ENCODE results near the gene TBXA2R.
"Not testable (repeated sequence)": the region's sequence is repeated elsewhere in the genome, so short reads cannot be mapped to it uniquely, and the experiment has no call there.

Gene TBXA2R

DNA sequence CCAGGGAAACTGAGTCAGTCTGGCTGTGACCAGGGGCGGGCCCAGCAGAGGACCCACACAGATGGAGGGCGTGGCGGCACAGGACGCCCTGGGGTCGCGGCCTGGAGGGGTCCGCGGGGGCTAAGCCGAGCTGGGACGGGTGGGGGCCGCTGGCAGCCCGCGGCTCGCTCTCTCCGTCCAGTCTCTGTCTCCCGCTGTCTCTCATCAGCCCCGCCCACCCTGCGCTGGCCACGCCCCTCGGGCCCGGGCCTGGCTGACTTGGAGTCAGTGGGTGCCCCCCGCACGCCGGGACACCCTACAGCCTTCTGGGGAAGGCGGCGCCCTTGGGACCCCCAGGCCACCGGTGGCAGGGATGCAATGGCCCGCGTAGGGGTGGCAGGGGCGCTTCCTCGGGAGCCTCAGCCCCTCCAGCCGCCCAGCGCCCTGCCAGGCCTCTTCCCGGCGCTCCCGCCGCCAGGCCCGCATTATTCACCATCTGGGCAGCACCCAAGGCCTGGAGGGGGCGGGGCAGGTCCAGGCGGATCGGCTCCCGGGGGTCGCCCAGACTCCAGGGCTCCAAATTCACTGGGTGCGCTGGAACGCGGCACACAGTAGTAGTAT lies at the start of gene TBXA2R:
TBXA2R (minus strand) TSS at position 186 of the 600 bp plus-strand sequence. CDS start 6,241 bp downstream, outside the sequence.
- peak; percentile 71 for DNase-seq (ENCODE audit: low read depth)

DNA sequence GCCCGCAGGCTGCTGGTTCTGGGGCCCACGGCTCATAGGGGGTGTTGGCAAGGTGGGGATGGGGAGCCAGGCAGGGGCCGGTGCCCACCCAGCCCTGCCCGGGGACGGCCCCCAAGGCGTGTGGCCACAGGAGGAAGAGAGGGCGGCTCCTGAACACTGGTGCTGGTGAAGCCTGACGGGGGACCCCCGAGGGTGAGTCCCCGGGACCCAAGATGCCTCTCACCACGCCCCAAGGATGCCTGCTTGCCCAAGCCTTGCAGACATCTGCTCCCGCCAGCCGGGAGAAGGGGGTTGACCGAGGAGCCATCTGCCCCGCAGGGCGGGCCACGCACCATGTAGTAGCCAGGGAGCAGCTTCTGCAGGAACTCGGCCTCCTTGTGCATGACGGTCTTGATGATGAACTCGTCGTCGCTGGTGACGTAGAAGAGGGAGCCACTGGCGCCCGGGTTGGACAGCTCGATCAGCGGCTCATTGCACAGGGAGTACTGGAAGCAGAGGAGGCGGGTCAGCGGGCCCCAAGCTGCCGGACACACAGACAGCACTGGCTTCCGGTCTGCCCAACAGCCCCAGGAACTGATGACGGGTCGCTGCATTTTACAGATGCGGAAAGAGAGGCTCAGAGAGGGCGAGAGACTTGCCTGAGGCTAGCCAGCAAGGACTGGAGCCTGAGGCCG lies 49.5 kb upstream of the TBXA2R start:
- no peak for DNase-seq (ENCODE audit: low read depth)

DNA sequence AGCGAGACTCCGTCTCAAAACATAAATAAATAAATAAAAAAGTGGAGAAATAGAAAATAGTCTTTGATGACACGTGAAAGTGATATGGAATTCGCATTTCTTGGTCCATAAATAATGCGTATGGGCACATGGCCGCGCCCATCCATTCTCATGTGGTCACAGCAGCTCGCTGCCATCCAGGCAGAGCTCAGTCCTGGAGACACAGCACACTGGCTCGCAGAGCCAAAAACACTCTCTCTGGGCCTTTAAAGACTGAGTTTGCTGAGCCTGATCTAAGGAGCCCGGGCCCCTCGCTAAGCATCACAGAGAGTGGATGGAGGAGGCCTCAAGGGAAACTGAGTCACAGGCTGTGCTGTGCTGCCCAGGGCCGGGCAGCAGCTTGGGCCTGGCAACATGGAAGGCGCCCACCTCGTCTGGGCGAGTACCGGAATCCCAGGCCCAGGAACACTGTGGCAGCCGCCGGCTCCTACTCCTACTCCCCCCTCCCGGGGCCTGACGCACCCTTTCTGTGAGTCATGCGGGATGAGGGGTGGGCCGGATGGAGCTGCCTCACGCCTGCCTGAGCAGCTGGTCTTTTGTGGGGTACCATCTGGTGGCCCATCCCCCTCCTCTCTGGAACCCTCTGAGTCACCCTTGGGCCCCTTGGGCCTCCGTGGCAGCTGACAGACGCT lies 48.9 kb upstream of the TBXA2R start:
- DNase-seq (ENCODE audit: low read depth), result no peak

DNA sequence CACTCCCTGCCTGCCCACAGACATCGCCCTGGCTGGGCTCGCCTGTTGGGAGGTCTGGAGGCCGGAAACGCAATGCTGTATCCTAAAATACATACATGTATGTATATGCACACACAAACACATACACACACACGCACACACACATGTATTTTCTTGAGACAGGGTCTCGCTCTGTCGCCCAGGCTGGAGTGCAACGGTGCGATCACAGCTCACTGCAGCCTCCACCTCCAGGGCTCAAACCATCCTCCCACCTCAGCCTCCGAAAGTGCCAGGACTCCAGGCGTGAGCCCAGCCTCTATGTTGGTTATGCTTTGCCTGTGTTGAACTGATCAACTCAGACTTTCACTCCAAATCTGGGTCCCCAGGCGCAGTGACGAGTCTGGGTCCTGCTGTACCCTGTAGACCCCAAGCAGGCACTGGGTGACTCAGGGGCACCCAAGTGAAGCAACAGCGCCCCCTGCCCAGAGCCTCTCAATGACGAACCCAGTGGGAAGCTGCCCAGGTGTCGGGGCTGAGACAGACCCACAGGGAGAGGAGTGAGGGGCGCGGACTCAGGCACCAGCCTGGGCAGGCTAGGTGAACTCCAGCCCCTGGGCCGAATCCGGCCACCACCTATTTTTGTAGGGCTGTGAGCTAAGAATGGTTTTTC lies 47.3 kb upstream of the TBXA2R start:
- no peak for DNase-seq (ENCODE audit: low read depth)

DNA sequence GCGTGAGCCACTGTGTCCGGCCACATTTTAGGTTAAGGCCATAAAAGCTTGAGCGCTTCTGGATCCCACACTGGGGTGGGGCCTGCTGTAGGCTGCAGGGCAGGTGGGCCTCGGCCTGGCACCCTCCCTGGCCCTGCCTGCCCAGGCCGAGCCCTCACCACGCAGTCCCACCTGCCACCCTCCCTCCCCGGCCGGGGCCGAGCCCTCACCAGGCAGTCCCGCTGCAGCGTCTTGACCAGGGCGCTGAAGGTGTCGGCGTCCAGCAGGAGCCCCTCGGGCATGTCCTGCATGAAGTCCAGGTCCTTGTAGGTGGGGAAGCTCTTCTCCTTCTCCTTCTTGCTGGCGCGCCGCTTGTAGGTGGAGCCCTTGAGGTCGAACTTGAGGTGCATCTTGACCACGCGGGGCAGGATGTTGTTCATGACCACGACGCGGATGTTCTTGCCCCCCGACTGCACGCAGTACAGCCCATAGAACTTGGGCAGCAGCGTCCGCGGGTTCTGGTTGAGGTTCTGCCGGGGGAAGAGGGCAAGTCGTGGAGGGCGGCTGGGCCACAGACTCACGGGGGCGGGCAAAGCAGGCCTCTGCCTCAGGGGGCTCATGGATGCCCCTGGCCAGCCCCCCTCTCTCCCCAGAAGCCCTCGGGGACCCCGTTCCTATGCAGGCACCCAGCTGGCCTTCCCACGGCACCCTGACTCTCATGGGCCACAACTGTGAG lies 46.6 kb upstream of the TBXA2R start:
- no peak for DNase-seq (ENCODE audit: low read depth)

- DNase-seq (ENCODE audit: low read depth), result no peak
These were observed 45.7 kb upstream of the TBXA2R start for GRCh38 chr19:3652422-3652821.

DNA sequence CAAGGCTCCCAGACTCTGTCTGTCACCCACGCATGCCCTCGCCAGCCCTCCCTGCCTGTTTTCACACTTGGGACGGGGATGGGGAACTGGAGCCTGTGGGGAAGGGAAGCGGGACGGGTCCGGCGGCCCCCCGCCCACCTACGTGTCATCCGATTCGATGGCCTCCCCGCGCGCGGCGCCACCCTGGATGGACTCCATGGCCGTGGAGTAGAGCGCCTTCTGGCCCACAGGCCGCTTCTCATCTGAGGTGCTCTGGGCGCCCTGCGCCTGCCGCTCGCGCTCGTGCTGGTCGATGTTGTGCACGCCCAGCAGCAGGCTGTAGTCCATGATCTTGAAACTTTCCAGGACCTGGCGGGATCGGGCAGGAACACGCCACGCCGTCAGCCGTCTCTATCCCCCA lies 45.0 kb upstream of the TBXA2R start:
- DNase-seq (ENCODE audit: low read depth), result no peak

DNA sequence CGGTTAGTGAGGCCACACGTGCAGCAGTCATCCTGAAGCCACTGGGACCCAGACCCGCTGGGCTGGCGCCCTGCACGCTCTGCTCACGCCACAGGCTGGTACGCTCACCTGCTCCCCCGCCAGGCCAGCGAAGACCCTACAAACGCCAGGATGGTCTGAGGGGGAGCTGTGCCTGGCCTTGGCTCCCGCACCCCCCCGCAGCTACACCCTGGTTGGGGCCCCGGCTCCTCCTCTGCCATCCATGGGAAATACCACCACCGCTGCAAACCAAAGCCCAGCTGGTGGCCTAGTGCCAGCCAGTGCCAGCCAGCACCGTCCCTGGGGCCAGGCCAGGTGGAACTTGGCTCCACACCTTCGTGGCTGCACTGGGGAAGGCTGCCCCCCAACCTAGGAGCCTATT lies 43.2 kb upstream of the TBXA2R start:
- no peak for DNase-seq (ENCODE audit: low read depth)

DNA sequence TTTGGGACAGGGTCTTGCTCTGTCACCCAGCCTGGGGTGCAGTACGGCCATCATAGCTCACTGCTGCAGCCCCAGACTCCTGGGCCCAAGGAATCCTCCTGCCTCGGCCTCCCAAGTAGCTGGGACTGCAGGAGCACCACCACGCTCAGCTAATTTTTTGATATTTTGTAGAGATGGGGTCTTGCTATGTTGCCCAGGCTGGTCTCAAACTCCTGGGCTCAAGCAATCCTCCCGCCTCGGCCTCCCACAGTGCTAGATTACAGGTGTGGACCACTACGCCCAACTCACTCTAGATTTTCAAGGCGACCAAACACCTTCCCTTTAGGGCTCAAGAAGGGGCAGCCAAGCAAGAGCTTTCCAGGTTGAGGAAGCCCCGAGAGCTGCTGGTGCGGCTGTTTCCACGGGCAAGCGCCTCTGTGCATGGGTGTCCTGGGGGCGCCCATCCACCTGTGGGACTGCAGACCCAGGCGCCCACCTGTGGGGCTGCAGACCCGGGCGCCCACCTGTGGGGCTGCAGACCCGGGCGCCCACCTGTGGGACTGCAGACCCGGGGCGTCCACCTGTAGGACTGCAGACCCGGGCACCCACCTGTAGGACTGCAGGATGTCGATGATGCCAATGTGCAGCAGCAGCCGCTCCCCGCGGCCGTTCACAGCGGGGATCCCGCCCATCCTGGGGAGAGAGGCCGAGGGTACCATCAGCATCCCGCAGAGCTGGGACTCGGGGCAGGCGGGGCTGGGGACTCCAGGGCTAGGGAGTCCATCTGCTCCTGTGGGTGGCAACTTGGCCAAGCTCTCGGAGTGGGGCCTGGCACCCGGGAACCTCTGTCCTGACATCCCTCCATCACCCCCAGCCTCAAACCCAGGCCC lies 41.6 kb upstream of the TBXA2R start:
- no peak for DNase-seq (ENCODE audit: low read depth)

GRCh38 chr19:3647102-3647501 lies 40.4 kb upstream of the TBXA2R start:
- DNase-seq (ENCODE audit: low read depth), result not testable (repeated sequence)

DNA sequence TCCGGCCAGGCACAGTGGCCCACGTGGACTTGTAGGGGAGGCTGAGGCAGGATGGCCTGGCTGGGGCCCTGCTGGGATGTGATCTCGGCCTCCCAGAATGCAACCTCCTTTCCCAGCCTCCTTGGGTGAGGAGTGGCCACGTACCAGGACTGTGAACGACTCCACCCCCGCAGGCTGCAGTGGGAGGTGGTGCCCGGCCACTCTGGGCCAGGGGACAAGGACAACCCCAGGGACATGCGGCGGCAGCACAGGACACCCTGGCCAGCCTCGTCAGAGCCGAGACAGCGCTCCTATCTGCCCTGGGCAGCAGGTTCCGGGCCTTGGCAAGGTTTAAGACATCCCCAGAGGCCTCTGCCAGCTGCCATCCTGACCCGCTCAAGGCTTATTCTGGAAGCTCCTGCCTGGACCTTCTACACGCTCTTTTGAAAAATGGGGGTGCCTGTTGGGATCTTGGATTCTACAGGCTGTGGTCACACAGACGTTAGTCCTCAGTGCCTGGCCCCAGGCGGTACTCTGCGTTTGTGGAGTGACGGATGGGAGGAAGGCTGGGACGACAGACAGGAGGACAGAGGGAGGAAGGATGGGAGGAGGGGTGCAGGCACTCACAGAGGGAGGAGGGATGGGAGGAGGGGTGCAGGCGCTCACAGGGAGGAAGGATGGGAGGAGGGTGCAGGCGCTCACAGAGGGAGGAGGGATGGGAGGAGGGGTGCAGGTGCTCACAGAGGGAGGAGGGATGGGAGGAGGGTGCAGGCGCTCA lies 39.8 kb upstream of the TBXA2R start:
- no peak for DNase-seq (ENCODE audit: low read depth)

DNA sequence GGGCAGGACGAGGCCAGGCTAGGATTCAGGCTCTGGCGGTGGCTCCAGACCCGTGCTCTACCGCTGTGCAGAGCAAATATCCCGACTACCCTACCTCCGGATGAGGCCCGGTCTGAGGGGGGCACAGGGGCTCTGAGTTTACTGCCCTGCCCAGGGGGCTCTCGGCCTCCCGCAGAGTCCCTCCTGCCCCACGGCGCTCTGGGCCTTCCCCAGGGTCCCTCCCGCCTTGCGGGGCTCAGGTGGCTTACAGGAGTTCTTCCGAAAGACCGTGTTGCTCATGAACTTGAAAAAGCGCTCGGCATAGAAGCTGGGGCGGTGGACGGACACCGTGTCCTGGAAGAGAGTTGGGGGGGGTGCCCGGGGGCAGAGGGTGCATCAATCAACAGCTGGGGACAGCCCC lies 39.1 kb upstream of the TBXA2R start:
- DNase-seq (ENCODE audit: low read depth), result no peak

DNA sequence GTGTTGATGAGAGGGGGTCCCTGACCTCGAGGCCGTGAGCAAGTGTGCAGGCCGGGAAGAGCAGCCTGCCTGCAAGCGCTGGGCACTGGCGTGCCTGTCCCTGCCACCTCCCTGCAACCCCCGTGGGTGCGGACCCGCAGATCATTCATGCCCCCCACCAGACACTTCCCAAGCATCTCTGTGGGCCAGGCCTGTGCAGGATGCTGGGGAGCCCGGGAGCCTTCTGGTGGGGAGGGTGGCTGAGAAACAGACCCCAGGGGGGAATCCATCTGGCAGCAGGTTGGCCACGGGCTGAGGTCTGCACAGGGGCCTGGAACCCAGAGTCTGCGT lies 38.4 kb upstream of the TBXA2R start:
- no peak for DNase-seq (ENCODE audit: low read depth)

GRCh38 chr19:3644351-3645066 lies 37.8 kb upstream of the TBXA2R start:
- no peak for DNase-seq (ENCODE audit: low read depth)

DNA sequence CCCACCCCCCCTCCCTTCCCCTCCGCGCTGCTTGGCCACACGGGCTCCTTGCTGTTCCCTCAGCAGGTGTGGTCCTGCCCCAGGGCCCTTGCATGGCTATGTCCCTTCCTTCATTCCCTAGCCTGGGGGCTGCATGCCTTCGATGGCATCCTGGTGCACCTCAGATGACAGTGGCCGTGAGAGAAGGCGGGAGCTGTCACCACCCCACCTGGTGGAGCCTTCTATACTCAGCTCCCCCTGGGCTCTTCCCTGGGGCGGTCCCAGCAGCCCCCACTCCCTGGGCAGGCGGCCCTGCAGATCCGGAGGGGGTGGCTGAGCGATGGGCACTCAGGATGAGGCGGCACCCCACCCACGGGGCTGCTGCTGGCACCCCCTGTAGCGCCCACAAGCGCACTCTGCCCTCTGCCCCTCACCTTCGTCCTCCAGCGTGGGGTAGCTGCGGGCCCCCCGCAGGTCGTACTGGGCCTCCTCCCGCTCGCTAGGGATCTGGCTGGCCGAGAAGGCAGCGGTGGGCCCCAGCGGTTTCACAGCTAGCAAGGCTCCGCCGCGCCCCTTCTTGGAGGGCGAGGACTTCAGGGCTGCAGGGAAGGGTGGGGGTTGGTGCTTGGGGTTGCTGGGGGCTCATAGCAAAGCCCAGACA lies 37.1 kb upstream of the TBXA2R start:
- DNase-seq (ENCODE audit: low read depth), result no peak

- no peak for DNase-seq (ENCODE audit: low read depth)
These were observed 36.5 kb upstream of the TBXA2R start for GRCh38 chr19:3642987-3643673.

GRCh38 chr19:3642296-3642695 lies 35.6 kb upstream of the TBXA2R start:
- no peak for DNase-seq (ENCODE audit: low read depth)

DNA sequence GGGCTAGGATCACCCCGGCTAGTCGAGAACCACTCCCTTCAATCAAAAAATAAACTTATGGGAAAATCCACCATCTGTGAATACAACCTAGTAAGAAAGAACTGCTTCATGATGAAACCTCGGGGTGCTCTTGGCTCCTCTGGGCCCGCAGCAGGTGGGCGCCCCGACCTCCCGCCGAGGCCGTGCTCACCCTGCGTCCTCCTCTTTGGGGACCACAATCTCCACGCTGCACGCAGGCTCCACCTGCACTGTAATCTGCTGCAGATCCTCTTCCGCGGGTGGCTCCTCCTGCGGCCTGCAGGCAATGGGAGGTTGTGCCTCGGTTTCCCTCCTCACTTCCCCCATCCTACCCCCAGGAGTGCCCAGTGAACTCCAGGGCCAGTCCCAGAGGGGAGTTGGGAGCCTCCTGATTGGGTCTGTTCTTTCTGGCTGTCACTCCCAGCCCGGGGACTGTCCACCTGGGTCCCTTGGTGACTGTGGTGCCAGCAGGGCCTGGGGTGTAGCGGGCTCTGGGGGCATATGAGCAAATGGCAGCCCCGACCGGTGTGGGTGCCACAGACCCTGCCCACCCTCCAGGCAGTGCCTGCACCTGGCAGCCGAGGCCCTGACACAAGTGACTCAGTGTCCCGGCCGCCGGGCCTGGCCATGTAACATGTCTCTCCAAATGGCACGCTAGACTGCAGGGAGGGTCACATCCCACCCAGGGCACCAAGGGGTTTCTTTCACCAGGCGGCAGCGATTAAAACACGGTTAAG lies 35.0 kb upstream of the TBXA2R start:
- no peak for DNase-seq (ENCODE audit: low read depth)

Data from CMK (cell line).